Transverse colon (tissue), 3 donors: ENCODE data around the gene CYP4F2.

Experiments used
- CTCF ChIP-seq, 5 experiments: fragments of 200-600 bp in 3 of 5; fragments of 450-650 bp in 2 of 5; sonication (generic) in 3 of 5; IDR thresholded peaks; 1 replicate in 2 of 5; 2 replicates in 3 of 5; pipeline ENCODE4 v1.5.1; 2016 to 2017; ENCODE audit warnings: antibody characterized with exemption in 5 of 5, inconsistent platforms in 3 of 5, mild to moderate bottlenecking in 2 of 5, moderate library complexity in 1 of 5
- POLR2A ChIP-seq: fragments of 450-650 bp; IDR thresholded peaks from one replicate; pipeline ENCODE4 v1.6.1; 2016; ENCODE audit warnings: antibody characterized with exemption, mild to moderate bottlenecking, moderate library complexity

- TF ChIP-seq CTCF (IDR thresholded peaks at IDR 0.05), result no peak
- no peak for TF ChIP-seq POLR2A
Observed at GRCh38 chr19:15866636-15867035, 31.2 kb downstream of the CYP4F2 start.
